Astrocyte of the spinal cord (primary cell): ENCODE data around the gene CWC15.

Experiments
- DNase-seq: peaks from one replicate; pipeline ENCODE4 v3.0.0; 2011; ENCODE audit warnings: low read depth, low spot score
- H3K4me3 ChIP-seq: 2 replicates; pipeline ENCODE4 v1.5.1; 2011; ENCODE audit warnings: low read depth, mild to moderate bottlenecking, low read length, moderate library complexity
- CTCF ChIP-seq: IDR thresholded peaks from 2 replicates; pipeline ENCODE4 v1.5.1; 2012; ENCODE audit warnings: low read depth, mild to moderate bottlenecking, low read length, inconsistent platforms
- in situ Hi-C: cut with HindIII; loops from 2 replicates; pipeline ENCODE4 v1.10.0; 2017; ENCODE audit warnings: low sequenced_read_pairs

The CWC15 gene

GRCh38 chr11:94998285-94998684 is 24.9 kb upstream of the CWC15 start:
- H3K4me3 ChIP-seq: no peak overlapping the region
- in situ Hi-C loops: no loop called here
- DNase-seq: no peak
- no peak for TF ChIP-seq CTCF

GRCh38 chr11:94997437-94997836 is 24.1 kb upstream of the CWC15 start:
- no peak for DNase-seq
- in situ Hi-C loops: no loop called here
- TF ChIP-seq CTCF: no peak
- no peak overlapping the region for H3K4me3 ChIP-seq

- in situ Hi-C loops: no loop called here
- no peak for TF ChIP-seq CTCF
- no peak overlapping the region for H3K4me3 ChIP-seq
- DNase-seq: no peak
Measured at GRCh38 chr11:94993400-94993943, 20.1 kb upstream of the CWC15 start.

- TF ChIP-seq CTCF: no peak
- H3K4me3 ChIP-seq: no peak overlapping the region
- DNase-seq: no peak
- in situ Hi-C loops: no loop called here
Measured at GRCh38 chr11:94988748-94989147, 15.4 kb upstream of the CWC15 start.

- no peak for DNase-seq
- in situ Hi-C loops: no loop called here
- no peak overlapping the region for H3K4me3 ChIP-seq
- TF ChIP-seq CTCF: no peak
Measured at GRCh38 chr11:94987378-94987777, 14.0 kb upstream of the CWC15 start.

- TF ChIP-seq CTCF: no peak
- no peak for DNase-seq
- H3K4me3 ChIP-seq: no peak overlapping the region
- in situ Hi-C loops: no loop called here
Measured at GRCh38 chr11:94975599-94975998, 2.2 kb upstream of the CWC15 start.

GRCh38 chr11:94974178-94974577 is 822 bp upstream of the CWC15 start:
- no peak for TF ChIP-seq CTCF
- peak; percentile 22 for DNase-seq
- H3K4me3 ChIP-seq: peak overlapping the region; percentile 91
- in situ Hi-C loops: no loop called here
